Forelimb muscle (tissue), 1 donor: ENCODE data around the gene ZEB1. TPM values are rescaled to one million over a fixed set of nuclear protein-coding genes. Genes with fewer than 3 reads are reported as not detected.
A peak's percentile ranks its signal among the peaks of the same experiment; 100 is the strongest.

Experiments used
- DNase-seq: peaks from one replicate; pipeline ENCODE4 v3.0.0-alpha.2; 2013; ENCODE audit warnings: low read depth
- polyA plus RNA-seq: library from polyadenylated mRNA; unstranded; fragments of 120-200 nt; gene quantifications from one replicate; pipeline ENCODE4 v1.2.1, GENCODE V29; 2013; ENCODE audit not compliant: insufficient read length

ZEB1 gene
- 60.8 TPM for polyA plus RNA-seq

GRCh38 chr10:31318854-31319601, at the start of gene ZEB1:
Gene ZEB1, plus strand, starts transcription at chr10:31319216. Its CDS starts 19 bp downstream, at chr10:31319235.
- peak; percentile 77 for DNase-seq

GRCh38 chr10:31270954-31271353, 48.1 kb upstream of the ZEB1 start:
- no peak for DNase-seq

DNA sequence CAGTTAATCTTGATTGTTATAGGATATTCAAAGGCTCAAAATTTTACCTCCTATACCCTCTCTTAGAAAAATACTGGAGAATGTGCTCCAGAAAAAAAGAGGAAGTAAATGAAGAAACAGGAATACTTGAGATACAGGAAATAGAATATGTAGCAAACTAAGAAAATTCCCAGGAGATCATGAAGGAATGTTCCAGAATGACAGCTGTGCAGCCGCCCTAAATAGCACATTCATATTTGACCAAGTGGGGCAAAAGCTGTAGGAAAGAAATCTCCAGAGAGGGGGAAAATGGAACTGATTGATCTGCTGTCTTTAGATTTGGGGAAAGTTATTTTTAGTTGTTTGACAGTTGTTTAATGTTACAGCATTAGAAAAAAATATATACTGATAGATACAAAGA, 46.2 kb upstream of the ZEB1 start:
- no peak for DNase-seq

DNA sequence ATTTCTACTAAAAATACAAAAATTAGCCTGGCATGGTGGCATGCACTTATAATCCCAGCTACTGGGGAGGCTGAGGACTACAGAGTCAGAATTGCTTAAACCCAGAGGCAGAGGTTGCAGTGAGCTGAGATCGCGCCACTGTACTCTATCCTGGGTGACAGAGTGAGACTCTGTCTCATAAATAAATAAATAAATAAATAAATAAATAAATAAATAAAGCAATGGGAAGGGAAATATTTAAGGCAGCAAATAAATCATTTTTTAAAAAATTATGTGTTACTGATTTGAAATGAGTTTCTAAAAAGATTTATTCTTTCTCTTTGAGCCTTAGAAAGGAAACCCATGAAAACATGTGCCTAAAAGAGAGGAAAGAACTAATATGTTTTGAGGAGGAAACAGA, 45.2 kb upstream of the ZEB1 start:
- DNase-seq = no peak

DNA sequence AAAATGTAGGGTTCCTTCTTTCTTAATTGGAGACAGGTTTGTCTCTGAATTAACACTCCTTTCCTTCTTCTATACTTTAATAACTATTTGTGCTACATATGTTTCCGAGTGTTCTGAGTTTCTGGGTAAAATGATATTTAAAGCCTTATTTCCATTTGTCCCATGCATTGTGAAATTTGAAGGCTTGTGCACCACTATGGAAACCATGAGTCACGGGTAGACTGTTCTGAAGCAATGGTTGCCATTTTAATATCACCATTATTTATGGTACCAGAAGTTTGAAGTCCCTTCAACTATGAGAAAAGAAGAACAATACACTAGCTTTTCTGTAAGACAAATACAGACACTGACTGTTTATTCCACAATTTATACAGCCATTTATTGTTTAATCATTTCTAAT, 44.7 kb upstream of the ZEB1 start:
- no peak for DNase-seq

DNA sequence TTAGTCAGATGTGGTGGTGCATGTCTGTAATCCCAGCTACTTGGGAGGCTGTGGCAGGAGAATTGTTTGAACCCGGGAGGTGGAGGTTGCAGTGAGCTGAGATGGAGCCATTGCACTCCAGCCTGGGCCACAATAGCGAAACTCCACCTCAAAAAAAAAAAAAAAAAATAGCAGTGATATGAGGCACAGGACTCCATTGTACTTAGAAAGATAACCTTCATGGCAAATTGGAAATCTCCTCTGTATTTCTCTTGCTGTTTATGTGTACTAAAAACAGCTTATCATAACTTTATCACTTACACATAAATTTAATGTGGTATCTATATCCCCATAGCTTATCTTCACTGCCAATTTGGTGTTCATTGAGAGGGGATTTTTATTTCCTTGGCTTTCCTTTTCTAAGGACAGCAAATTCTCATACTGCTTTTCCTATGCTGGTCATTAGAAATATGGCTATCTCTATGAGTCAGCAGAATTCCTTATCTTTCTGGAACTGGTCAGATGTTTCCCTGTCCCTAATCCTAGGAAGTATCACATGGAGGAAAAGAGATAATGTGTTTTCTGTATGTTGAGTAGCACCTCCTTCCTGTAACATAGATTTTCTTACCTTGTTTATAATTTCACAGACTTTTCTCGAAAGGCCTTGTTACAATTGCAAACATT, 40.6 kb upstream of the ZEB1 start:
- no peak for DNase-seq

DNA sequence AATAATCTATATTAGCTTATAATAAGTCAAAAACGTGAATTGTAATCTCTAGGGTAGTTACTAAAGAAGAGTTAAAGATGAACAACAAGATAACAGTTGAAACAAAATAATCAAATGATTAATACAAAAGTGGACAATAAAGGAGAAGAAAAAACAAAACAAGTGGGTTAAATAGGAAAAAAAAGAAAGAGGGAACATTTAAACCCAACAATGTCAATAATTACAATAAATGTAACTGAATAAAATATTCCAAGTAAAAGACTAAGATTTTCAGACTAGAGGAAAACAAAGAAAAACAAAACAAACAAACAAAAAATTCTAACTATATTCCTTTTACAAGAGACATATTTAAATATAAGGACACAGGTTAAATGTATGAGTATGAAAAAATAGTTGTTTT, 38.0 kb upstream of the ZEB1 start:
- DNase-seq = no peak

DNA sequence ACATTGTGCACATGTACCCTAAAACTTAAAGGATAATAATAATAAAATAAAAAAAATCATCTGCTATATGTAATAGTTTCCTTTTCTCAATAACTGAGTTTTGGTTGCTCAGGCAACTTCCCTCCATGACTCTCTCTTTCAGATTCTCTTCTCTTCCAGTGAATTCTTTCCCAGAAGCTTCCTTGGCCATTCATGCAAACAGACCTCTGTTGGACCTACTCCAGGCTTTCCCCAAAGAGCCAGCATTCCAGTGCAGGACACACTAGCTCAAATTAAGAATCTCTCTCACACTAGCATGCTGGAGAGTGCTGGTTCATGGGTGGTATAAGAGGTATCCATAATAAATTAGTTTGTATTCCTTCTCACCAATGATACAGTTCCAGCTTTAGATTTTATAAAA, 31.0 kb upstream of the ZEB1 start:
- no peak for DNase-seq

- no peak for DNase-seq
These were observed 30.1 kb upstream of the ZEB1 start for GRCh38 chr10:31288962-31289361.

- DNase-seq = no peak
These were observed 28.6 kb upstream of the ZEB1 start for GRCh38 chr10:31290386-31290785.

DNA sequence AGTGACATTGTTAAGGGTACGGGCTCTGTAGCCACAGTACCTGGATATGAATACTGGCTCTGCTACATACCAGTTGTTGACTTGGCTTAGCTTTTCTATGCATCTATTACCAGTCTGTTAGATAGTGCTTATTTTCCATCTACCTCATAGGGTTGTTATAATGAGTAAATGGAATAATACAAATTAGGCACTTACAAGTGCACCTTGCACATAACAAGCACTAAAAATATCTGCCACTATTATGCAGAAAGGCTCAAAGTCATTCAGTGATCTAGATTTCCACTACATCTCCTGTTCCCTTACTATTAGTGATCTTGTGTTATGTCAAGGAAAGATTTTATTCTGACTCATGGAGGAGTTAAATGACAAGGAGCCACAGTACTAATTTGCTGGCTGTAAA, 27.9 kb upstream of the ZEB1 start:
- no peak for DNase-seq

GRCh38 chr10:31294558-31294957, 24.5 kb upstream of the ZEB1 start:
- no peak for DNase-seq

- DNase-seq = no peak
These were observed 22.3 kb upstream of the ZEB1 start for GRCh38 chr10:31296754-31297153.

DNA sequence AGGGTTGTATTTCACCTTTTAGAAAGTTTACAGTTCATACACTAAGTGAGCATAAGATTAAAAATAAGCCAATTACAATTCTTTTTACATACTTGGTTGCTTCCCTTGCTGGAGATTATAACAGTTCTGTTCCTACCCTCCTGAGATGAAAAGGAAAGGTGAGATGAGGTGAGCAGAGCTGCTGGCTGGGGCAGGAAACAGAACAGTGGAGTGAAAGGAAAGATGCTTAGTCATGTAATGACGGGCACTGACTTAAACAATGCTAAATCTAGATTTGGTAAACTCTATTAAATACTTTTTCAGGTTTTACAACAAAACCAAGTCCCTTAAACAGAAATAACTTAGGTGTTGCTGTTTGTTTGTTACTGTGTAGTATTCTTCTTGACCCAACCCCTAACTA, 19.9 kb upstream of the ZEB1 start:
- no peak for DNase-seq

DNA sequence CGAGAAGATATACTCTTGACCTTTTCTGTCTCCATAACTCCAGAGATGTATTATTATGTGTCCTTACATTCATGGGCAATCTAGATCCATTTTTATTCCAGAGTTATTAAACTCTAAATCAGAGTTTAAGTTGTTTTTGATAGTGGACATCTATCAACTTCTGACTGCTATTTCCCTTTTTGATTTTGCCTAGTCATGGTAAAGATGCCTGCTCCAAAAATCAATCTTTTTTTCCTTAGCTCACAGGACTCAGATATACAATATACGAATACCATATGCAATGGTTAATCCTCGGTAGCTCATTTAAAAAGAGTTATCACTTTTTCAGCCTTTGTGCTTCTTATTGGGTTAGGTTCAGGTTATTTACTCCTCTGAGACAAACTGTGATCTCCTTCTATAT, 15.8 kb upstream of the ZEB1 start:
- DNase-seq = no peak

DNA sequence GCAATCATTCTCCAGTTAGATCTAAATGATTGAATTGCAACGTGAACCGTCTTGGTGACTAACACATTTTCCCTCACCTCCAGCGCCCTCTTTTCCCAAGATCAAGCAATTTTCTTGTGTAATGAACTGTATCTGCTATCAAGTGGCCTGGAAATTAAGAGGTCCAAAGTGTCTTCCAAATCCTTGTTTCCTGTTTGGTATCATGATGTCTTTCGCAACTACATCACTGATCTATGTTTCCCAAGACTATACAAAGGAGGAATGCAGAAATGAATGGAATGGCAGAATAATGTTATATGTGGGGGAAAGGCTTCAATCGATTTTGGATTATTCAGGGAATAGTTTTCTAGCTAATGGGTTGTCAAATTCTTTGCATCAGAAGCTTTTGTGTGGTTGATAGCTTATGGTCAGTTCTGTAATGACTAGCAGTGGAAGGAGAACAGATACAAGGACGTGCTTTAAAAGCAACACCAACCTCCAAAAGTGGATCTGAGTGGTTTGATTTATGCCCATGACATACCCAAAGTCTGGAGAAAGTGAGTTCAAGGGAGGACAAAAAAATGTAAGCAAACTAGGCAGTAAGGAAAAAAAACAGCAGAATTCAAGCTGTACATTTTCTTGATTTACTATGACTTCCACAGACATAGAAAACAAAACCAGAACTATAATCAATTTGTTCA, 14.6 kb upstream of the ZEB1 start:
- DNase-seq = no peak

DNA sequence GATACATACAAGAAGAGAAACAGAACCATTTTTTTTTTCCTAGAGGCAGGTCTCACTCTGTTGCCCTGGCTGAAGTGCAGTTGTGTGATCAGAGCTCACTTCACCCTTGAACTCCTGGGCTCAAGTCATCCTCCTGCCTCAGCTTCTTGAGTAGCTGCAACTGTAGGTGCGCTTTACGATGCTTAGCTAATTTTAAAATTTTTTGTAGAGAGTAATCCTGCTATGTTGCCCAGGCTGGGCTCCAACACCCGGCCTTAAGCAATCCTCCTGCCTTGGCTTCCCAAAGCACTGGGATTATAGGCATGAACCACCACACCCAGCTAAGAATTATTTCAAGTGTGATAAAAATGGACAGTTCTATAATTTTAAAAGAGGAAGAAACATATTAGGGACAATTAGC, 5.6 kb upstream of the ZEB1 start:
- DNase-seq = no peak

- DNase-seq = no peak
These were observed 4.5 kb upstream of the ZEB1 start for GRCh38 chr10:31314256-31315150.

GRCh38 chr10:31315453-31315852, 3.6 kb upstream of the ZEB1 start:
- DNase-seq = no peak

DNA sequence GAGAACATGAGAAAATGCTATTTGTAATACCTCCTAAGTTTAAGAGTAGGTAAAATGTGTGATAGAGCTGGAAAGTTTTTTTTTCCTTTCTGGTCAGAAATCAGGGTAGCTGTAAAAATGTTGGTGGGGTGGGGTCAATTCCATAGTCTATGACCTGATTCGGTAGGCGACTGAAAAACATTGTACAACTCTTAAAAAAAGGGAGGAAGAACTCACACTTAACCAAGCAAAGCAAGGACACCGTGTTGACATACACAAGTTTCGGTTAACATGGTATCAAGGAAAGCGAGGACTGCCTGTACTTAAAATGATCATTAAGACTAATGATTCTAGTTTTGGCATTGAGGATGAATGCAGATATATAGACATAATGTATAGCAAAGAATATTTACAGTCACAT, 1.8 kb upstream of the ZEB1 start:
- no peak for DNase-seq

- no peak for DNase-seq
These were observed 1.2 kb upstream of the ZEB1 start for GRCh38 chr10:31317652-31318381.
